Measurements from ENCODE around the gene SERPINF2. TPM values are rescaled to one million over a fixed set of nuclear protein-coding genes. Genes with fewer than 3 reads are reported as not detected.

The SERPINF2 gene
- total and polyA plus RNA-seq, 2 experiments from 2014 or later: 0.66 to 1.2 TPM

- Histone ChIP-seq H3K79me2 (replicated peaks; ENCODE audit: insufficient read depth) (no peaks in the 10 kb centered on the region), H3F3A (replicated peaks; ENCODE audit: low read depth) (peaks cover 3% of the 10 kb centered on the region), H3K4me1 (ENCODE audit: insufficient read depth) (peaks cover 19% of the 10 kb centered on the region), H3K4me3 (peak overlapping the region; percentile 83), H3K9me2 (ENCODE audit: insufficient read depth) (no peaks in the 10 kb centered on the region), H3K27ac (ENCODE audit: low read depth) (peak overlapping the region; percentile 97), H3K36me3 (ENCODE audit: insufficient read depth) (no peaks in the 10 kb centered on the region), H3K4me2 (peak overlapping the region; percentile 99), H2AFZ (no peak overlapping the region), H4K20me1 (replicated peaks; ENCODE audit: insufficient read depth) (no peaks in the 10 kb centered on the region), H3K27me3 (ENCODE audit: insufficient read depth) (no peaks in the 10 kb centered on the region)
- Mint-ChIP-seq H3K36me3 (ENCODE audit: low read depth) (peaks cover 14% of the 10 kb centered on the region; the same call in 2 of the 3 replicates), H3K9me3 (no peaks in the 10 kb centered on the region), H3K4me3 (peak overlapping the region; percentile 94), H3K27ac (peak overlapping the region; percentile 100), H3K27me3 (ENCODE audit: insufficient read depth, low read depth, poor library complexity) (peaks cover 39% of the 10 kb centered on the region), H3K4me1 (peaks cover 28% of the 10 kb centered on the region)
- DNase-seq (ENCODE audit: low spot score) (peak; percentile 100), ATAC-seq (peak; percentile 69)
- TF ChIP-seq CREB1 (CRISPR knock-in tag; IDR thresholded peaks at IDR 0.05; ENCODE audit: low read depth): peak; percentile 93
- peak; percentile 87 for TF ChIP-seq ETS1 (IDR thresholded peaks at IDR 0.05)
- TF ChIP-seq STAT1 (IDR thresholded peaks at IDR 0.05; ENCODE audit: unreplicated experiment): no peak
- TF ChIP-seq POLR2AphosphoS5 (IDR thresholded peaks at IDR 0.05; ENCODE audit: low read depth): peak; percentile 54
Measured at GRCh38 chr17:1716076-1716911, 26.4 kb upstream of the SERPINF2 start.

DNA sequence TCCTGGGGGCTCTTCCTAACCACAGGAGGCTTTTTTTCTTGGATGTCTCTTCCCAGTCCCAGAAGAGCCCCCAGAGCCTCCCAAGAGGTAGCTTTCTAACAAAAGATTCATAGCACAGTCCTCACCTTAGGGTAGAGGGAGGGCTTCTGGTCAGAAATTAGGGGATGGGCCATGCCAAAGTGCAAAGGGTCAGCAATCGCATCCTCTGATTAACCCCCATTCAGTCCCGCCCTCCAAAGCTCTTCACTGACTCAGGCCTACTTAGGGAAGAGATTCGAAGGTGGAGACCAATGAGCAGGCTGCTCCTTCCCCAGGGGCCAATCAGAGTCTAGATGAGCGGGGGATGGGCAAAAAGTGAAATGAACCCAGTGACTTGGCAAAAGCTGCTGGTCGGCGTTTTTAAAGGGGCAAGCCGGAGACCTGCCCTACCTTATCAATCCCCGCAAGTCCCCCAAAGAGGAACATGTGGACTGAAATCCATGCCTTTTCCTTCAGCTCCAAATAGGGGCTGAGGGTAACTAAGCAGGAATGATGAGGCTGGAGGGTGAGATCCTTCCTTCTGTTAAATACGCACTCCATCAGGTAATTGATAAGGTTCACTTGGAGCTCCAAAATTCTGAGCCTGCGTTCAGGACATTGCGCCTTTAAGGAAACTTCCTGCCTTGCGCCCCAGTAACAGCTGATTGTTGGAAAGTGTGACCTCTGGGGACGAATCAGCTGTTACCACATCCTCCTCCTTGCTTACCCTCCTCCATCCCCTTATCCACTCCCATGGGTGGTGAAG is 25.6 kb upstream of the SERPINF2 start:
- H3K9me2 ChIP-seq (ENCODE audit: insufficient read depth): no peaks in the 10 kb centered on the region
- Mint-ChIP-seq H3K4me3 (peak overlapping the region; percentile 94), H3K27ac (peak overlapping the region; percentile 100), H3K27me3 (ENCODE audit: insufficient read depth, low read depth, poor library complexity) (peaks cover 39% of the 10 kb centered on the region), H3K36me3 (ENCODE audit: low read depth) (peaks cover 11% of the 10 kb centered on the region; the same call in 2 of the 3 replicates), H3K4me1 (peaks cover 20% of the 10 kb centered on the region), H3K9me3 (no peaks in the 10 kb centered on the region)
- peak overlapping the region; percentile 97 for H3K27ac ChIP-seq (ENCODE audit: low read depth)
- H3K4me1 ChIP-seq (ENCODE audit: insufficient read depth): peaks cover 19% of the 10 kb centered on the region
- no peaks in the 10 kb centered on the region for H4K20me1 ChIP-seq (replicated peaks; ENCODE audit: insufficient read depth)
- no peaks in the 10 kb centered on the region for H3K79me2 ChIP-seq (replicated peaks; ENCODE audit: insufficient read depth)
- DNase-seq (ENCODE audit: low spot score) (peak; percentile 99), ATAC-seq (peak; percentile 67)
- H3K36me3 ChIP-seq (ENCODE audit: insufficient read depth): no peaks in the 10 kb centered on the region
- H3F3A ChIP-seq (replicated peaks; ENCODE audit: low read depth): peaks cover 3% of the 10 kb centered on the region
- H3K27me3 ChIP-seq (ENCODE audit: insufficient read depth): no peaks in the 10 kb centered on the region
- H3K4me3 ChIP-seq: peak overlapping the region; percentile 58
- H3K4me2 ChIP-seq: peak overlapping the region; percentile 75
- H2AFZ ChIP-seq: no peak overlapping the region
- TF ChIP-seq ZNF331 (CRISPR knock-in tag; IDR thresholded peaks at IDR 0.05; ENCODE audit: low read depth): no peak
- TF ChIP-seq POLR2AphosphoS5 (IDR thresholded peaks at IDR 0.05; ENCODE audit: low read depth): peak; percentile 47
- TF ChIP-seq, protein P1, sequence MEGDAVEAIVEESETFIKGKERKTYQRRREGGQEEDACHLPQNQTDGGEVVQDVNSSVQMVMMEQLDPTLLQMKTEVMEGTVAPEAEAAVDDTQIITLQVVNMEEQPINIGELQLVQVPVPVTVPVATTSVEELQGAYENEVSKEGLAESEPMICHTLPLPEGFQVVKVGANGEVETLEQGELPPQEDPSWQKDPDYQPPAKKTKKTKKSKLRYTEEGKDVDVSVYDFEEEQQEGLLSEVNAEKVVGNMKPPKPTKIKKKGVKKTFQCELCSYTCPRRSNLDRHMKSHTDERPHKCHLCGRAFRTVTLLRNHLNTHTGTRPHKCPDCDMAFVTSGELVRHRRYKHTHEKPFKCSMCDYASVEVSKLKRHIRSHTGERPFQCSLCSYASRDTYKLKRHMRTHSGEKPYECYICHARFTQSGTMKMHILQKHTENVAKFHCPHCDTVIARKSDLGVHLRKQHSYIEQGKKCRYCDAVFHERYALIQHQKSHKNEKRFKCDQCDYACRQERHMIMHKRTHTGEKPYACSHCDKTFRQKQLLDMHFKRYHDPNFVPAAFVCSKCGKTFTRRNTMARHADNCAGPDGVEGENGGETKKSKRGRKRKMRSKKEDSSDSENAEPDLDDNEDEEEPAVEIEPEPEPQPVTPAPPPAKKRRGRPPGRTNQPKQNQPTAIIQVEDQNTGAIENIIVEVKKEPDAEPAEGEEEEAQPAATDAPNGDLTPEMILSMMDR (conservative IDR thresholded peaks at IDR 0.05; ENCODE audit: low read depth in 2 of 2): no peak
- peak; percentile 56; the same call in 1 of the 2 replicates for TF ChIP-seq ETS1 (IDR thresholded peaks at IDR 0.05)
- TF ChIP-seq EZH2 (IDR thresholded peaks at IDR 0.05; ENCODE audit: low read depth, unreplicated experiment): no peak
- TF ChIP-seq CREB1 (CRISPR knock-in tag; IDR thresholded peaks at IDR 0.05; ENCODE audit: low read depth): peak; percentile 50

Data from GM23338 (cell line).